NCI-H82 (cell line): ENCODE data around the gene AKR1B1.

Experiments
- DNase-seq: peaks from one replicate; lab custom pipeline; 2025; lab: John Stamatoyannopoulos, UW

The AKR1B1 gene

DNA sequence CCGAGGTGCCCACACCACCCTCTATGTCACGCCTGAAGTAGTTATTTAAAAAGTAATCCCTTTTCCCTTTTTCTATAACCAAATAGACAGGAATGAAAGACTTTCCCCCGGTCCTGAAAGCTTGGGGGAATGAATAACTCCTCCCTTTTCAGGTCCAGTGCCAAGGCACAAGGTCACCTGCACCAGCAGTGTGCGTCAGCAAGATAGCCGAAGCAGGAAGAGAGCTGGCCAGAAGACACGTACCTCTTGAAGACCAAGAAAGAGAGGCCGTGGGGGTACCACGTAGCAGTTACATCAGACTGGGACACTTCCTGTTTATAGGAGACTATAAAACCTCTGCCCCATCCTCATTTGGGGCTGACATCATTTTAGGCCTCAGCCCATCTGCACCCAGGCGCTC lies 10.7 kb upstream of the AKR1B1 start:
- no peak for DNase-seq

DNA sequence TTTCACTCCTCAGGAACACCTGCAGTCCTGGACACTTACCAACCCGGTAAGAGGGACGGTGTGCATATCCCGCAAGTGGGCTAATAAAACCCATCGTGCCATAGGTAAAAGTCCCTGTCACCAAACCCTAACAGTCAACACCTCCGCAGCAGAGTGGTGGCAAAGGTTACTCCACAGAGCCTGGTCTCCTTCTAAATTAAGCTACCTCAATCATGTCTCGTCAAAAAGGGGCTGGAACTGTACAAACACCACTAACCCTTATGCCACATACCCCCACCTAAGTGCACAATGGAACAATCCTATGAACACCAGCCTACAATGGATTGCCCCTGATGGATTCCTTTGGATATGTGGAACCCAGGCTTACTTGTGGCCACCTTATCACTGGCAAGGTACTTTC lies 9.6 kb upstream of the AKR1B1 start:
- no peak for DNase-seq

DNA sequence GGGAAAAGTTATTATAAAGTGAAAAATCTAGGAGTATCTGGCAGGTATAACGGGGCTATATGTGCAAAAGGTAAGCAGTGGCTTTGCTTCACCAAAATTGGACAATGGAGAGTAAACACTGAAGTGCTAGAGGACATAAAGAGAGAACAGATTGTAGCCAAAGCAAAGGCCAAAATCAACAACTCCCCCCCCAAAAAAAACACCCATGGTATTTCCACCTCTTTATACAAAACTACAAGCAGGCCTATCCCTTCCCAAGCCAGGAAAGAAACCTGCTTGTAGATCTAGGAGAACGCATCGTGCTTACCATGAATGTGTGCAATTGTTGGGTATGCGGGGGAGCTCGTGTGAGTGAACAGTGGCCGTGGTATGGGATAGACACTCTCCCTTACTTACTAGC lies 9.2 kb upstream of the AKR1B1 start:
- no peak for DNase-seq

- DNase-seq, result no peak
These were observed 6.6 kb upstream of the AKR1B1 start for GRCh38 chr7:134465491-134465890.

DNA sequence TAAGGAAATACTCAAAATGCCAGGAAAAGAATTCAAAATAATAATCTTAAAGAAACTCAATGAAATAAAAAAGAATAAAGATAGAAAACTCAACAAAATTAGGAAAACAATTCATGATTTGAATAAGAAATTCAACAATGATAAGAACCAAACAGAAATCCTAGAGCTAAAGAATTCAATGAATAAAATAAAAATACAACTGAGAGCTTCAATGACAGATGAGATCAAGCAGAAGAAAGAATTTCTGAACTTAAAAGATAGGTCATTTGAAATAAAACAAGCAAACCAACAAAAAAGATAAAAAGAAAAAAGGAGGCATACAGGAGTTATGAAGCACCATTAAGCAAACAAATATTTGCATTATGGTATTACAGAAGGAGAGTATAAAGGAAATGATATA lies 5.6 kb upstream of the AKR1B1 start:
- DNase-seq, result no peak

DNA sequence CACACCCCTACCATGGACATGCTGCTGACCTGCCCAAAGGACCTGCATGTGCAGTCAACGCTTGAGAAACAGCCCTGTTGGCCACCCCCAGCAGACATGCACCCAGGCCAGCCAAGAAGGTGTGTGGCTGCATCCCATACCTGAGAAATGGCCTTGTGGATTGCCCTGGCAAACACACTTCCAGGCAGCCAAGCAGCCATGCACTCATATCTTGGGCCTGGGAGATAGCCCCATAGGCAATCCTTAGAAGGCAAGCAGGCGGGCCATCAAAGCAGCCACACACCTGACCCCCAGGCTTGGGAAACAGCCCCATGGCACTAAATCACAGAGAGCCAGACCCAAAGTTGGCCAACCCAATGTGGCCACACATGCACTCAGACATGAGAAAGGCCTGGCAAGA lies 4.9 kb upstream of the AKR1B1 start:
- no peak for DNase-seq

GRCh38 chr7:134462337-134462925 lies 3.5 kb upstream of the AKR1B1 start:
- DNase-seq, result no peak

DNA sequence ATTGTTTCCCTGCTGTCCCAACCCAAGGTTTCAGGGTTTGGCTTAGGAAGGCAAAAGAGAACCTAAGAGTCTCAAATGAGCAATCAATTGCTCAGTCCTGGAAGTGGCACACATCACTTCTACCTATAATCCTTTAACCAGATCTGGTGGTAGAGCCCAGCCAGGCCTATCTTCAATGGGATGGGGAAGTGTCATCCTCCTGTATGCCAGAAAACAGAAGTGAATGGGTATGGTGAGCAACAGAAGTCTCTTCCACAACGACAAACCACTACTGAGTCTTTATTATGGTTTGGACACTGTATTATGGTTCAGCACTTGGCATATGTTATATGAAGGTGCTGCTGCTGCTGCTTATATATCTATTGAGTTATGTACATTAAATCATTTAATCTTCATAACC lies 3.0 kb upstream of the AKR1B1 start:
- no peak for DNase-seq

DNA sequence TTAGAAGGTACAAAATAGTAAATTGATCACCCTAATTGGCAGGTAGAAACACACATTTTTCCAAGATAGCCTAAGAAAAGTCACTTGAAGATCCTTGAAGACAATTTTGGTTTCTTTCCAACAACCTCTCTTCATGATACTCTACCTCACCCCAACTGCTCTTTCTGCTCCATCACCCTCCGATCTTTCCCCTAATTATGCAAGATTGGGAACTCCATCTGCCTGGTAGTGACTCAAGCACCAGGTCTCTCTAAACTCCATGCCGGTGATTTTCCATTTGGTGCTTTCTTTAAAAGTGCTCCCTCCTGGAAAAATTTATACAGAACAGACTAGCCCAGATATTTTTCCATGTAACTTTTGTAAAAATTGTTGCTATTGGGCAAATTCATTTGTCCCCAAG lies 1.1 kb upstream of the AKR1B1 start:
- no peak for DNase-seq

GRCh38 chr7:134458341-134458805 lies 527 bp downstream of the AKR1B1 start:
- peak; percentile 81 for DNase-seq

DNA sequence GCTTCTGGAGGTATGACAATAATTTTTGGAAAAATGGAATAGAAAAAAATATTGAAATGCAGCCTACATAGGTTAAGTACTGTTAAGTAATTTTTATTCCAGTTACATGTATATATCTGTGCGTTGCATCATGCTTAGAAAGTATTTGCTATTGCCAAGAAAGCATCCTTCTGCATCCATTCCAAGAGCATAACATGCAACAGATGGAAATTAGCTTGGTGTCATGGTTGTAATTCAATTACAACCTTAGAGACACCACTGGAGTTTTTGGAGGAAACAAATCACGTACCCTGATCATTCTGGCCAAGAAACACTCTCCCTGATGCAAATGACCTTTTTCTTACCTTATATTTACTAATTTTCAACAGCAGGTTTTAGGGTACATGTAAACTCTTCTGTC lies 1.7 kb downstream of the AKR1B1 start:
- DNase-seq, result peak; percentile 26

DNA sequence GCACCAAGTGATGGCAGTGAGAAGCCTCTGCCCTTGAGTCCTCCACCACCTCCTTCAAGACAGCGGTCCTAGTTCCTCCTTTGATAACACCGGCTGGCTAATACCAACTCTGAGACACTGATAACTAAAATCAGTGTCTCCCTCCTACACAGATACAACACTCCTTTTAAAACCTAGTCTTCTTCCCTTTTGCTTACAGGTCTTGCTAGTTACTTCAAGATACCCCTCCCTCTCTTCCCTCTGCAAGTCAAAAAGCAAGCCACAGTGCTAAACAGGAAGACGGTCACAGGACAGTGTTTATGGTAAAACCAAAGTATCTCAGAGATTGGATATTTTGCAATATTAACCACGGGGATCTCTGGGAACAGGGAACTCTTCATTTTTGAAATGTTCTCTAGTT lies 4.6 kb downstream of the AKR1B1 start:
- no peak for DNase-seq

- DNase-seq, result no peak
These were observed 5.4 kb downstream of the AKR1B1 start for GRCh38 chr7:134453518-134453917.

GRCh38 chr7:134452991-134453473 lies 5.9 kb downstream of the AKR1B1 start:
- no peak for DNase-seq

DNA sequence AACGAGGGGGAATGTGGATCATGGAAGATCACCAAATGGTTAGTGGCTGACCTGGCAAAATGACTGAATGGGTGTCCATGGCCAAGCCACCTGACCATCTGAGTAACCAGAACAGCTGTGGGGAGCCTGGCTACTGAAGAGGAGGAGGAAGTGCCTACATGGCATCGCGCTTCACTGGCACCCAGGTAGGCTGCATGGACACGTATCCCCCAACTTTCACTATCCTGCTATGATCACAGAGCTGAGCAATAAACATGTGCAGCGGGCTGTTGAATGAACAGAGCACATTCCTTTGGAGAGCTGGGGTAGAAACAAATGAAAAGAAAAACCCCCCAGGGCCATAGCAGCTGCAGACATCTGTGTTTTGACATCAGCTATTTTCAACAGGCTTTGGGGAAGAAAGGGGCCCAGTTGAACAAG lies 6.5 kb downstream of the AKR1B1 start:
- no peak for DNase-seq

DNA sequence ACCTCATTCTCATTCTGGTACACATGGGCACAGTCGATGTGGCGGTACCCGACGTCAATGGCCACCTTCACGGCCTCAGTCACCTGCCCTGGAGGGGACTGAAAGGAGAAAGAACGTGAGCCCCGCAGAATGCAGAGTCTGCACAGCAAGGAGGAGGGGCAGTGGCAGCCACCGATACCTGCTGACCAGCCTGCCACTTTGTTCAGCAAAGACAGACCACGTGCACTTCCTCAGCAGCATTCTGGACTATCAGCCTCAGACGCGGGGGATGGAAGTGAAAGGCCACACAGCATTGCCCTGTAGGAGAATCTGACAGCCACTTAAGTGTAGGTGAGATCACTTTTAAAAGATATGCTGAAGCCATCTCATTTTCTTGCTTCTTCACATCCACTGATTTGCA lies 7.2 kb downstream of the AKR1B1 start:
- no peak for DNase-seq

GRCh38 chr7:134450294-134451000 lies 8.5 kb downstream of the AKR1B1 start:
- DNase-seq, result no peak

GRCh38 chr7:134449680-134450079 lies 9.2 kb downstream of the AKR1B1 start:
- no peak for DNase-seq

DNA sequence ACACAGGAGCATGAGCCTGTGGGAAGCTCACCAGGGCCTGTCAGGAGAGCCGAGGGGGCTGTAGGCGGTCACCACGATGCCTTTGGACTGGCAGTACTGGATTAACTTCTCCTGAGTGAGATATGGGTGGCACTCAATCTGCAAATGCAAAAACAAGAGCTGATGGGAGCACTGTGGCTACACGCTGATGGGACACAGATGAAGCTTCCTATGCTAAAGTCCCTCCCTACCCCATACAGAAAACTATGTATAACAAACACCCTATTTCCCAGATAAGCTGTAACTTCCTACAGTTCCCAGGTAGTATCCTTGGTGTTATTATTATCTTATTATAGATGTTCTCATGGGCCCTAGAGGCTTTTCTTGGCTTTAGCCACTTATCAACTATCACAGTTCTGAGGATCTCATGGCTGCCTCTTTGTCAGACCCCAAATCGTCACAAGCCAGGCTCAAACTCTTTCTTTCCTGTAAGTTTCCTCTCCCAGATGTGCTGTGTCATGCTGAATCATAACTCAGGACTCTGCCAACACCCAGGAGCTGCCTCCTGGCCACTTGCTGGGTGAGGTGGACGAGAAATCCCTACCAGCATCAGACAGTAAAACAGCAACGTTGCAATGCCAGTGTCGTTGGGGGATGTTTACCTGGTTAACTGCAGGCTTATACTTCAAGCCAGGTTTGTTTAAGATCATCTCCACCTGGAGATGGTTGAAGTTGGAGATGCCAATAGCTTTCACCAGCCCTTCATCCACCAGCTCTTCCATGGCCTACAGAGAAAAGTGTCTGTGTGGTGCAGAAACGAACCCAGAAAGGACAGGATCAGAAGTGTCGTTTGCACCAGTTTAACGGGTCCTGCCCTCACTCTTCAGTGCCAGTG lies 10.3 kb downstream of the AKR1B1 start:
- no peak for DNase-seq

DNA sequence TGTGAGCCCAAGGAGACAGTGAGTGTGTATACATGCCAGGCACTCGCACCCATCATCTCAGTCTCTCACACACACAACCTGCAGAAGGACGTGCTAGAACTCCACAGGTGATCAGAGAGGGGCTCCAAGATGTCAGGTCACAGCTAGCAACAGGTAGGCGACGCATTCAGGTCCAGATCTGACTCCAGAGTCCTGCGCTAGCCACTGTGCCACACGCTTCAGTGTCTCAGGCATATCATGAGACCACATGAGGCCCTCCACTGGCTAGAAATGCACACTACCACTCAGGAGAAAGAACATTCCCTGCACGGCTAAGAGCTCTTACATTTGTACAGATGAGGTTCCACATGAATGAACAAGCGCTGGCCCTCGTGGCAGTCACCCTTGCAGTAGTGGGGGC lies 11.5 kb downstream of the AKR1B1 start:
- DNase-seq, result no peak

GRCh38 chr7:134446923-134447322 lies 12.0 kb downstream of the AKR1B1 start:
- DNase-seq, result no peak

DNA sequence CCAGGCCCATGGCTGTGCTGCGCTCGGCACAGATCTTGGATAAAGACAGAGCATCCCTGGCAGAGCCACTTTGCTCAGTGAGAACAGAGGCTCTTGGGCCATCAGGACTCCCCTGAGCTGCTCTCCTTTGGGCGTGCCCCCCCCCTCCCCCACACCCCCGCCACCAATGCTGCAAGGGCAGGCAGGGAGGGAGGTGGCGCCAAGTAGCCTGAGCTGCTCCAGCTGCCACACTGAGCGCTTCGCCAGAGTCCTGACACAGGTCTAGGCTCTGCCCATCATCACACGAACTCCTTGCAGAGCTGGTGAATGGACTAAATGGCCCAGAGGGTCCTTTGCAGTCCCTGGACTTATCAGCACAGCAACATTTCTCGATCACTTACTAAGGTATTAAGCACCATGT lies 12.5 kb downstream of the AKR1B1 start:
- DNase-seq, result no peak

DNA sequence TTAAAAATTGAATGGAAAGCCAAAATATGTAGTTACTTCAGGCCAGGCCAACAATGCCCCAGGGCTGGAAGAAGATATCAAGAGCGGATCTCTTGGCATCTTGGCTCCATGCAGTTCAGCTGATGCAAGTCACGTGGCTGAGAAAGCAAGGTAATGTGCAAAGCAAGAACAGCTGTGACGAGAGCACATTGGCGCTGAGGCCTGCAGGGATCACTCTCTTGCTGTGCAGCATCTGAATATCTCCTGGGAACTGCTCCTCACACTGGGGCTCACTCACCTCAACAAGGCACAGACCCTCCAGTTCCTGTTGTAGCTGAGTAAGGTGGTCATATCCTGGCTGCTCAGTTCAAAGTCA lies 14.0 kb downstream of the AKR1B1 start:
- no peak for DNase-seq
